Keratinocyte (primary cell): ENCODE data around the gene DMXL1. TPM values are rescaled to one million over a fixed set of nuclear protein-coding genes. Genes with fewer than 3 reads are reported as not detected.
"Not testable (repeated sequence)": the region's sequence is repeated elsewhere in the genome, so short reads cannot be mapped to it uniquely, and the experiment has no call there.

Experiments used
- DNase-seq: peaks from one replicate; pipeline ENCODE4 v3.0.0-alpha.2; 2011; ENCODE audit warnings: low read depth, missing footprints, low spot score
- FAIRE-seq: peaks from 2 replicates; lab custom pipeline; 2011; peaks lifted over from hg19 to GRCh38; lab: Jason Lieb, UNC
- H2AFZ ChIP-seq: 2 replicates; pipeline ENCODE4 v1.6.0; 2012; ENCODE audit warnings: low read length, control low read depth, inconsistent platforms; ENCODE audit not compliant: control insufficient read depth
- H3K27ac ChIP-seq: 2 replicates; pipeline ENCODE4 v1.5.1; 2011; ENCODE audit warnings: low read length; ENCODE audit not compliant: control insufficient read depth, insufficient read depth
- H3K27me3 ChIP-seq: 3 replicates; pipeline ENCODE4 v1.6.0; 2011; ENCODE audit warnings: low read length; ENCODE audit not compliant: control insufficient read depth, insufficient read depth; ENCODE audit errors: extremely low read depth
- H3K36me3 ChIP-seq, 2 experiments: 2 replicates in 1 of 2; 3 replicates in 1 of 2; pipeline ENCODE4 v1.5.1; 2011; ENCODE audit warnings: low read length in 2 of 2, mild to moderate bottlenecking in 1 of 2; ENCODE audit not compliant: control insufficient read depth in 2 of 2, insufficient read depth in 2 of 2; ENCODE audit errors: extremely low read depth in 1 of 2
- H3K4me1 ChIP-seq: 3 replicates; pipeline ENCODE4 v1.5.1; 2011; ENCODE audit warnings: low read length; ENCODE audit not compliant: control insufficient read depth, insufficient read depth; ENCODE audit errors: extremely low read depth
- H3K4me2 ChIP-seq: 3 replicates; pipeline ENCODE4 v1.6.0; 2011; ENCODE audit warnings: low read depth, low read length; ENCODE audit not compliant: control insufficient read depth, insufficient read depth; ENCODE audit errors: extremely low read depth
- H3K4me3 ChIP-seq, 3 experiments: fragments of 200-600 bp in 1 of 3; sonication (generic) in 1 of 3; 2 replicates in 2 of 3; 3 replicates in 1 of 3; pipeline ENCODE4 v1.5.1; 2011 to 2016; ENCODE audit warnings: low read length in 3 of 3, mild to moderate bottlenecking in 3 of 3, control low read depth in 2 of 3, inconsistent platforms in 1 of 3, low read depth in 1 of 3, mixed read lengths in 1 of 3, mixed run types in 1 of 3, moderate library complexity in 1 of 3; ENCODE audit not compliant: control insufficient read depth in 2 of 3, insufficient read depth in 2 of 3; ENCODE audit errors: extremely low read depth in 1 of 3
- H3K79me2 ChIP-seq: 2 replicates; pipeline ENCODE4 v1.6.0; 2012; ENCODE audit warnings: low read length; ENCODE audit not compliant: control insufficient read depth, insufficient read depth
- H3K9ac ChIP-seq: 3 replicates; pipeline ENCODE4 v1.6.0; 2011; ENCODE audit warnings: low read length; ENCODE audit not compliant: control insufficient read depth, insufficient read depth; ENCODE audit errors: extremely low read depth
- H3K9me1 ChIP-seq: 3 replicates; pipeline ENCODE4 v1.6.0; 2011; ENCODE audit warnings: low read length; ENCODE audit not compliant: control insufficient read depth, insufficient read depth; ENCODE audit errors: extremely low read depth
- H3K9me3 ChIP-seq: 2 replicates; pipeline ENCODE4 v1.5.1; 2012; ENCODE audit warnings: low read depth, low read length; ENCODE audit not compliant: control insufficient read depth
- H4K20me1 ChIP-seq: 3 replicates; pipeline ENCODE4 v1.6.0; 2011; ENCODE audit warnings: low read length; ENCODE audit not compliant: control insufficient read depth, insufficient read depth; ENCODE audit errors: extremely low read depth
- EZH2 ChIP-seq: IDR thresholded peaks from one replicate; pipeline ENCODE4 v1.6.1; 2012; ENCODE audit warnings: inconsistent platforms, mild to moderate bottlenecking, low read length, moderate library complexity
- dilution Hi-C: fragments of 300-500 bp; cut with MboI; formaldehyde crosslinking; loops from one replicate; pipeline ENCODE4 v1.7.0; 2020; ENCODE audit warnings: low sequenced_read_pairs; ENCODE audit not compliant: extremely low pct_ligation_motif_present
- polyA plus RNA-seq, 5 experiments: library from polyadenylated mRNA; depleted of rRNA in 3 of 5; stranded (reverse) in 3 of 5; stranded (forward) in 1 of 5; unstranded in 1 of 5; fragments of >200 nt; gene quantifications; 1 replicate in 1 of 5; 2 replicates in 3 of 5; 3 replicates in 1 of 5; pipeline versions ENCODE4 v1.2.1 to v1.2.3, GENCODE V29; 2011 to 2012; ENCODE audit warnings: missing spikeins in 2 of 5, low read depth in 1 of 5, low replicate concordance in 1 of 5
- TF ChIP-seq, protein P1 (sequence below), 3 experiments: IDR thresholded peaks in 1 of 3; conservative IDR thresholded peaks in 1 of 3; optimal IDR thresholded peaks in 1 of 3; 2 replicates in 2 of 3; 3 replicates in 1 of 3; pipeline versions ENCODE3 to v1.5.1; 2011; ENCODE audit warnings: low read length in 3 of 3, mild to moderate bottlenecking in 3 of 3, moderate library complexity in 2 of 3, control low read depth in 1 of 3, inconsistent platforms in 1 of 3; ENCODE audit not compliant: insufficient read depth in 2 of 3; ENCODE audit errors: extremely low read depth in 1 of 3

DMXL1 gene
- polyA plus RNA-seq, 1 donor (not counting 4 experiments of a cell fraction or from before 2014, with no cell fraction given): 13.1 TPM

DNA sequence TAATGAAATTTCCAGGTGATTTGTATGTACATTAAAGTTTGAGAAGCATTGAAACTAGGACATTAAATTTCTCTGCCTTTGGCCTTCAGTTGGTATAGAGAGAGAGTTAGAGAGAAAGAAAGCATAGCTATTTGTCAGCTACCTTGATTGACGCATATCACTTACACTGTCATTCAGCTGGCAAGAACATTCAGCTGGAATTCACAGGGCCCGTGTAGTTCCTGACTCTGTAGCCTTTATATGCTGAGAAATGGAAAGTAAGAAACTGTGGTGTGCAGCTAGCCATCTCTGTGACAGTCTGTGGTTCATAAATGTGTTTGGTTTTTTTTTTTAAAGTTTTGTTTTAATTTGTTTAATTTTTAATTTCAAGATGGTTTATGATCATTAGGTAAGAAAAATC lies 58.9 kb downstream of the DMXL1 start:
- H3K79me2 ChIP-seq: no peaks in the 10 kb centered on the region
- H3K9me1 ChIP-seq: no peaks in the 10 kb centered on the region
- peaks cover 0 to 5% of the 10 kb centered on the region in 2 experiments for H3K36me3 ChIP-seq
- no peak overlapping the region for H2AFZ ChIP-seq
- no peaks in the 10 kb centered on the region for H4K20me1 ChIP-seq
- H3K4me2 ChIP-seq: no peak overlapping the region
- no peaks in the 10 kb centered on the region for H3K4me1 ChIP-seq
- no peak overlapping the region for H3K9ac ChIP-seq
- H3K27me3 ChIP-seq: no peaks in the 10 kb centered on the region
- dilution Hi-C loops: no loop called here
- no peak overlapping the region for H3K4me3 ChIP-seq
- DNase-seq (no peak), FAIRE-seq (no peak)
- no peak for TF ChIP-seq EZH2
- TF ChIP-seq, protein P1, sequence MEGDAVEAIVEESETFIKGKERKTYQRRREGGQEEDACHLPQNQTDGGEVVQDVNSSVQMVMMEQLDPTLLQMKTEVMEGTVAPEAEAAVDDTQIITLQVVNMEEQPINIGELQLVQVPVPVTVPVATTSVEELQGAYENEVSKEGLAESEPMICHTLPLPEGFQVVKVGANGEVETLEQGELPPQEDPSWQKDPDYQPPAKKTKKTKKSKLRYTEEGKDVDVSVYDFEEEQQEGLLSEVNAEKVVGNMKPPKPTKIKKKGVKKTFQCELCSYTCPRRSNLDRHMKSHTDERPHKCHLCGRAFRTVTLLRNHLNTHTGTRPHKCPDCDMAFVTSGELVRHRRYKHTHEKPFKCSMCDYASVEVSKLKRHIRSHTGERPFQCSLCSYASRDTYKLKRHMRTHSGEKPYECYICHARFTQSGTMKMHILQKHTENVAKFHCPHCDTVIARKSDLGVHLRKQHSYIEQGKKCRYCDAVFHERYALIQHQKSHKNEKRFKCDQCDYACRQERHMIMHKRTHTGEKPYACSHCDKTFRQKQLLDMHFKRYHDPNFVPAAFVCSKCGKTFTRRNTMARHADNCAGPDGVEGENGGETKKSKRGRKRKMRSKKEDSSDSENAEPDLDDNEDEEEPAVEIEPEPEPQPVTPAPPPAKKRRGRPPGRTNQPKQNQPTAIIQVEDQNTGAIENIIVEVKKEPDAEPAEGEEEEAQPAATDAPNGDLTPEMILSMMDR (optimal IDR thresholded peaks at IDR 0.05 in 1 of 3, IDR thresholded peaks at IDR 0.05 in 1 of 3, conservative IDR thresholded peaks at IDR 0.05 in 1 of 3; ENCODE audit: extremely low read depth in 1 of 3, insufficient read depth in 2 of 3, low read length in 3 of 3): no peak
- H3K9me3 ChIP-seq: no peaks in the 10 kb centered on the region
- H3K27ac ChIP-seq: no peak overlapping the region

DNA sequence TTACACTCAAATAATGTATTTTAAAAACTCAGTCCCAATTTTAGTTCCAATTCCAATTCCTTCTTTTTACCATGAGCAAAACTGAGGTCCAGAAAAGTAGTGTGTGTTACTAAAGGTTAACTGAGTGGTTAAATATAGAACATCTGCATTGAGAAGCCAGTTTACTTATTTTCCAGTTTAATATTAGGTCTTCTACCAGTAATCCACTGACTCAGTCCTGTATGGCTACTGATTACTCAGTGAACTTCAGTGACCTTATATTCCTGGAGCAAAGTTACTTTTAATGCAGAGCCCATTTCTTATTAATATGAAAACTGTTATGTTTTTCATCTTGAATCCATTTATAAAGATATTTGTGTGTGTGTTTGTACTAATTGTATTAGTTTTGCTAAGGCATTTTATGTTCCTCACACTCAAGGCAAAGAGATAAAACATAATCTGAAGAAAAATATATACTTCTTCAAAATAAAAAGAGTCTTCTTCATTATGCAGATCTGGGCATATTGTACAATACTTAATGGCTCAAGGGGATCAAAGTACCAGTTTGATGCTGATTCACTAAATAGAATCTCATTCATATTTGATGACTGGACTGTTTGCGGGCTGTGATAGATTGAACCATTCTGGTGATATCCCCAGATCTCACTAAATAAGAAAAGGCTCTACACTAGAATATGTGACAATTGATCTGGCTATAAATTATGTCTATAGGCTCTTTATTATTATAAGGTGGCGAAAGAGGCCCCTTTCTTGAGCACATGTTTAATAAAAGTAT lies 60.8 kb downstream of the DMXL1 start:
- Histone ChIP-seq H4K20me1 (no peaks in the 10 kb centered on the region), H3K36me3 (peaks cover 0 to 6% of the 10 kb centered on the region in 2 experiments), H3K4me2 (no peak overlapping the region), H3K27me3 (no peaks in the 10 kb centered on the region), H2AFZ (no peak overlapping the region), H3K9me3 (no peaks in the 10 kb centered on the region), H3K4me3 (no peak overlapping the region), H3K9ac (no peak overlapping the region), H3K27ac (no peak overlapping the region), H3K4me1 (no peaks in the 10 kb centered on the region), H3K9me1 (no peaks in the 10 kb centered on the region), H3K79me2 (no peaks in the 10 kb centered on the region)
- dilution Hi-C loops: no loop called here
- DNase-seq: no peak
- no peak for TF ChIP-seq EZH2
- TF ChIP-seq, protein P1 (optimal IDR thresholded peaks at IDR 0.05 in 1 of 3, IDR thresholded peaks at IDR 0.05 in 1 of 3, conservative IDR thresholded peaks at IDR 0.05 in 1 of 3; ENCODE audit: extremely low read depth in 1 of 3, insufficient read depth in 2 of 3, low read length in 3 of 3): no peak
- FAIRE-seq: no peak

DNA sequence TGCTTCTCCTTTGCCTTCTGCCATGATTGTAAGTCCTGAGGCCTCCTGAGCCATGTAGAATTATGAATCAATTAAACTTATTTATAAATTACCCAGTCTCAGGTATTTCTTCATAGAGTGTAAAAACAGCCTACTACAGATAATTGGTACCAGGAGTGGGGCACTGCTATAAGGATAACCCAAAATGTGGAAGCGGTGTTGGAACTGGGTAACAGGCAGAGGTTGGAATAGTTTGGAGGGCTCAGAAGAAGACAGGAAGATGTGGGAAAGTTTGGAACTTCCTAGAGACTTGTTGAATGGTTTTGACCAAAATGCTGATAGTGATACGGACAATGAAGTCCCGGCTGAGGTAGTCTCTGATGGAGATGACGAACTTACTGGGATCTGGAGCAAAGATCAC lies 64.9 kb downstream of the DMXL1 start:
- DNase-seq, dilution Hi-C loops, H3K4me3 ChIP-seq, FAIRE-seq, H3K9me1 ChIP-seq, H3K36me3 ChIP-seq, H3K9ac ChIP-seq, H3K9me3 ChIP-seq, H3K27ac ChIP-seq, H2AFZ ChIP-seq, H3K27me3 ChIP-seq, H3K4me1 ChIP-seq, H3K4me2 ChIP-seq, H4K20me1 ChIP-seq, H3K79me2 ChIP-seq: not testable (repeated sequence)
